Measurements from ENCODE around the gene SETBP1.

DNA sequence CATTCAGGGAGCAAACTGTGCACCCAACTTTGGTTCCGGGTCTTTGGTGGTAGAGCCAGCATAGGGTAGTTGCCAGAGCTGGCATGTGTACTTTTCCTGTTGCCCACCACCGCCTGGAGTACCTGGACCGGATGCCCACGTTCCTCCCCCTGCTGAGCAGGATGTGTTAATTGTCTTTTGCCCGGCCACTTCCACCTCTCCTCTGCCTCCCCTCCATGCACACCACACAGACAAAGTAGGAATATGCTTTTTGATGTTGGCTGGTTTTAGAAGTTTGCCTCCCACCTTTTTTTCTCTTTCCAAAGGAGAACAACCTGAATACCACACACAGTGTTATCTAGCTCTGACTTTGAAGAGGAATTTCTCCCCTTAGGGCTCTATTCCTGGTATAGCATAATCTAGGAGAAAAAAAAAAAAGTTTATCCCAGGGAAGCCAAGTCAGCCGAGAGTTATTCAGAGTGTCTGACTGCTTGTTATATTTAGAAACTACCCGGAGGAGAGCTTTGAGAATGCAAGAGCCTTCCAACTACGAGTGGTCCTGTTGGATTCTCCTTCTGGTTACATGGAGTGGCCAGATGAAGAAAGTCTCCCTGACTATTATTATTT, 111.9 kb downstream of the SETBP1 start:
- TF ChIP-seq, protein P1, sequence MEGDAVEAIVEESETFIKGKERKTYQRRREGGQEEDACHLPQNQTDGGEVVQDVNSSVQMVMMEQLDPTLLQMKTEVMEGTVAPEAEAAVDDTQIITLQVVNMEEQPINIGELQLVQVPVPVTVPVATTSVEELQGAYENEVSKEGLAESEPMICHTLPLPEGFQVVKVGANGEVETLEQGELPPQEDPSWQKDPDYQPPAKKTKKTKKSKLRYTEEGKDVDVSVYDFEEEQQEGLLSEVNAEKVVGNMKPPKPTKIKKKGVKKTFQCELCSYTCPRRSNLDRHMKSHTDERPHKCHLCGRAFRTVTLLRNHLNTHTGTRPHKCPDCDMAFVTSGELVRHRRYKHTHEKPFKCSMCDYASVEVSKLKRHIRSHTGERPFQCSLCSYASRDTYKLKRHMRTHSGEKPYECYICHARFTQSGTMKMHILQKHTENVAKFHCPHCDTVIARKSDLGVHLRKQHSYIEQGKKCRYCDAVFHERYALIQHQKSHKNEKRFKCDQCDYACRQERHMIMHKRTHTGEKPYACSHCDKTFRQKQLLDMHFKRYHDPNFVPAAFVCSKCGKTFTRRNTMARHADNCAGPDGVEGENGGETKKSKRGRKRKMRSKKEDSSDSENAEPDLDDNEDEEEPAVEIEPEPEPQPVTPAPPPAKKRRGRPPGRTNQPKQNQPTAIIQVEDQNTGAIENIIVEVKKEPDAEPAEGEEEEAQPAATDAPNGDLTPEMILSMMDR (conservative IDR thresholded peaks at IDR 0.05; ENCODE audit: low read depth, low read length), result no peak
- TF ChIP-seq EZH2 (IDR thresholded peaks at IDR 0.05; ENCODE audit: borderline replicate concordance, low read depth, low read length, poor library complexity, severe bottlenecking), result no peak
